ENCODE data around the gene ATP2A2.
"Not testable (repeated sequence)": the region's sequence is repeated elsewhere in the genome, so short reads cannot be mapped to it uniquely, and the experiment has no call there.

The ATP2A2 gene

DNA sequence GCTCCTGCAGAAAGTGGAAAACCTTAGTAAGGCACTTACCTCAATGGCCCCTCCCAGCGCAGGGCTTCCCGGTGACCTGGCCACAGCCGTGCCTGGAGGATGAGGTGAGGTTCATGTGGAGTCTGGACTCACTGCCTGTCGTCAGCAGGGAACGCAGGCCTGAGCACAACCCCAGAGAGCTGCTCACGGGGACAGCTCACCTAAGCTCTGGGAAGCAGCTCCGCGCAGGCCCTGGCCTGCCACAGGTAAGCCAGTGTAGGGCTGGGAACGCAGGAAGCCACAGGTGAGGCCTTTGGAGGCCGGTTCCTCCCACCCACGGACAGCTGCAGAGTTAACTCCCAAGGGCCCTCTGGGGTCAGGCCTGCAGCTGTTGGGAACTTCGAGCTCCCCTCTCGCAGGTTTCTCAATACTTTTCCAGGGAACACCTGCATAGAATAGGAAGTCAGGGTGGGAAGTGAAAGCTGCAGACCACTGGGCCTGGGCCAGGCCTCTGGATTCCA, 89.7 kb downstream of the ATP2A2 start:
- DNase-seq = no peak

- DNase-seq = no peak
Measured at GRCh38 chr12:110371408-110372055, 90.5 kb downstream of the ATP2A2 start.

DNA sequence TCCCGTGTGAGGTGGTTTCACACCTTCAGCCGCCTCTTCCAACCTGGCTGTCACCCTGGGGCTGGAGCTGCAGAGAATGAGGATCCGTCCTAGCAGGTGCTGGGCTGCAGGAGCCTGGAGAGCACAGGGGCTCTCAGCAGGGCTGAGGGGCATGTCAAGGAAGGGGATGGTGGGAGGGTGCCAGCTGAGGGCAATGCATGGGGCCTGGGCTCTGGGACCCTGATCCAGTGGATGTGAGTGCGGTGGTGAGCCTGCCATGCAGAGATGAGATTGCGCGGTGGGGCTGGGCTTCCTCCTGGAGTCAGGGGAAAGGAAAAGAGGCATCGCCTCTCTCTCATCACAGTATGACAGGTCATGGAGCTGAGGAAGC, 91.0 kb downstream of the ATP2A2 start:
- DNase-seq = no peak

- no peak for DNase-seq
Measured at GRCh38 chr12:110373025-110373424, 92.0 kb downstream of the ATP2A2 start.

- no peak for DNase-seq
Measured at GRCh38 chr12:110373425-110373824, 92.4 kb downstream of the ATP2A2 start.

DNA sequence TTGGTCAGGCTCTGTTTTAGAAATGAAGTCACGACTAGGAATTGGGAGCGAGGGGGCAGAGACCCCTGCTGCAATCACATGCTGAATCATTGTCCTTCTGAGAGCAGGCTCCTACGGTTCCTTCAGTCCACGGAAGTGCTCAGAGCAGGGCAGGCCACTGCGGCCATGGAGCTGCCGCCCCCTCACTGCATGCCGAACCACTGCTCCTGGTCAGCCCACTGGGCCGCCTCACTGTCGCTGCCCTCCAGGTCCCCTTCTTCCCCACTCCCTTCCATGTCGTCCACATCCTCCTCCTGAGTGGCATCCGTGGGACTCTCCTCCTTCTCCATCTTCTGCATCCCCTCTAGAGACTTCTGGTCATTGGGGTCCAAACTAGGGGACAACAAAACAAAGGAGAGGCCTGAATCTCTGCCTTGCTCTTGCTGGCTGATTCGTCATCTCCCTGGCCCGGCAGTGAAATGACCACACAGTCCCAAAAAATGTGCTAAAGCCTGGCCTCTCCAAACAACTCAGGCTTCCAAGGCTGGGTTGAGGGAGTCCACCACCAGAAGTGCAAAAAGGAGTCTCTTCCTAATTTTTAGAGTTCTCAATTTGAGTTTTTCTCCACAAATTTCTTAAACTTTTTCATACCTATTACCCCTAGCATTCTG, 93.0 kb downstream of the ATP2A2 start:
- DNase-seq = no peak

- DNase-seq = not testable (repeated sequence)
Measured at GRCh38 chr12:110378131-110378790, 97.2 kb downstream of the ATP2A2 start.

DNA sequence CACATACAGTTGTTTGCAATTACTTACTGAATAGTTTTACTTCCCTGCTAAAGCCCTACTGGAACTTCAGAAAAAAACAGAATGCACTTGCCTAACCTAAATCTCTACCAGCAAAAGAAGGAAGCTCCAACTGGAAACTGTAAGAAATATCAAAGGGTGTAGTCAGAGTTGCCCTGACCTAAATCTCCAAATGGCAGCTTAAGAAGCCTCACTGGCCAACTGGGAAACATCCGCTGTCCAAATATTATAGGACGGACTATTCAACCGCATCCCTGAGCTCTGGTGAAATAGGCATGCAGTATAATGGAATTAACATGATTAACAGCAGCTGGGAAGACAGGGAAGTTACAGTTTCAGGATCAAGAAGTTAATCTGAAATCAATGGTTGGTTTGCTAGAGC, 98.2 kb downstream of the ATP2A2 start:
- no peak for DNase-seq

DNA sequence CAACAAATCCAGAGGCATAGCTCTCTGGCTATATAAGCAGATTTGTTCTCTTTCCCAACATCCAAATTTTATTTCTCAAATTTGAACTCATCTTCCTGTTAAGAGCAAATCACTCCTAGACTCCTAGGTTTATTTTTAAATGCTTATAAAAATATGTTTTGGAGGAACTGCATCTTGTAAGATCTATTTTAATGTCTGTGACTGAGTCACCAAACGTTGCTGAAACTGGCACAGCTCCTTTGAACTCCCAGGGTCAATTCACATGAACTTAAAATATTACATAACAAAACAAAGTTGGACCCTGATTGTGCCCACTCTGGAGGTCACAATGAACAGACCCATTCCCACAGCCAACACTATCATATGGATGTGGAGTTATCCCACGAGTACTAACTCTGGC, 98.6 kb downstream of the ATP2A2 start:
- DNase-seq = no peak

DNA sequence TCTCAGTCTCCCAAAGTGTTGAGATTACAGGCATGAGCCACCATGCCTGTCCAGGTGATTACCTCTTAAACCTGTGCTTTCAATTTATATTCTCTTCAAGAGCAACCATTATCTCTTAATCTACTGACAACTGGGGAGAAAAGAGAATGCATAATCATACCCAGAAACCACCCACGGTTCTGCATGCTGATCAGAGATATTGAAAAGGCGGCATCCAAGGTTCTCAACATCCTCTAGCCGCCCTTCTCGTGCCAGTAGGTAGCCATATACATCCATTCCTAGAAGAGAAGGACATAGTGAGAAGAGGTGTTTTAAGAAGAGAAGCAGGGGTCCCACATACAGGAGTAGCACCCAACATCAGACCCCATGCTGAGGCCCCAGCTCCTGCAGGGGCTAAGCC, 101.6 kb downstream of the ATP2A2 start:
- DNase-seq = no peak
